ENCODE results near the gene ELMO2. TPM values are rescaled to one million over a fixed set of nuclear protein-coding genes. Genes with fewer than 3 reads are reported as not detected.

ELMO2 gene
- total RNA-seq, 1 donor: 48.4 TPM

GRCh38 chr20:46354207-46354555, 52.2 kb downstream of the ELMO2 start:
- no peak for DNase-seq (ENCODE audit: low read depth)
- no peak overlapping the region for H3K4me3 ChIP-seq (ENCODE audit: low read depth, low read length)

DNA sequence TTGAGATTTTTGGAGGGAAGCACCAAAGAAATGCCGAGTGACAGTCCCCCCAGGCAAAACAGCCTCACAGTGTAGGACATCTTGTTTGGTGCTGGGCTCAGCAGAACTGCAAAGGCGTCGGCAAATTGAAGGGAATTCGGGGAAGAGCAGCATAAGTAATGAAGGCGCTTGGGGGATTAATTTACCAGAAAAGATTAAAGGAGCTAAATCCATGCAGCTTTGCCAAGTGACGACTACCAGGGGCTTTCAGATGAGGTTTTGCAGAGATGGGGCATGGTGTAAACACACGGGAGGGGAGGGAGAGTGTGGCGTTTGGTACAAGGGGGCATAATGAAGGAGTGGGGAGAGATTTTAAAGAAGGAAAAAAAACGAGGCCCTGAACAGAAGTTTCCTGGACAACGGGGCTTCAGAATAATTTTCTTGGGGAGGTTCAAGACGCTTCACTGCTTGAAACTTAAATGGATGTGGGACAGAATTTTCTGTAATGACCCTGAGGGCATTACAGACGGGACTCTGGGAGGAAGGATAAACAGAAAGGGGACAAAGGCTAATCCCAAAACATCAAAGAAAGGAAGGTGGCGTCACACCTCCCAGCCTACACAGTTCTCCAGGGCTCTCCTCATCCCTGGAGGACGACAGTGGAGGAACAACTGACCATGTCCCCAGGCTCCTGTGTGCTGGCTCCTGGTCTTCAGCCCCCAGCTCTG, 52.8 kb downstream of the ELMO2 start:
- no peak for TF ChIP-seq CTCF (IDR thresholded peaks at IDR 0.05; ENCODE audit: insufficient read depth, low read depth, low read length)
- no peak overlapping the region for H3K4me3 ChIP-seq (ENCODE audit: low read depth, low read length)
- no peak for DNase-seq (ENCODE audit: low read depth)

More at GRCh38 chr20:46354207-46354555, 52.2 kb downstream of the ELMO2 start:
- TF ChIP-seq CTCF (IDR thresholded peaks at IDR 0.05; ENCODE audit: insufficient read depth, low read depth, low read length): no peak

DNA sequence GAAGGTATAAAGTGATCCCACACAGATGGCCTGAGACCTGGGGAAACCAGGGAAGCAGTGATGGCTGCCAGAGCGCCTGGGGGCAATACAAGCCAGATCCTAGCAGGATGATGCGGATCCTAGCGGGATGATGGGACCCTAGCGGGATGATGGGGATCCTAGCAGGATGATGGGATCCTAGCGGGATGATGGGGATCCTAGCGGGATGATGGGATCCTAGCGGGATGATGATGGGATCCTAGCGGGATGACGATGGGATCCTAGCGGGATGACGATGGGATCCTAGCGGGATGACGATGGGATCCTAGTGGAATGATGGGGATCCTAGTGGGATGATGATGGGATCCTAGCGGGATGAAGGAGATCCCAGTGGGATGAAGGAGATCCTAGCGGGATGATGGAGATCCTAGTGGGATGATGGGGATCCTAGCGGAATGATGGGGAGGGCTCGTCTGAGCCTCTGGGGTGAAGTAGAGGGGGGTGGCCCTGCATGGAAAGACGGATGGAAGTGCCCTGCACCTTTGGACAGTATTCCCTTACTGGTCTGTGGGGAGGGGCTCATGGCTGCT, 54.0 kb downstream of the ELMO2 start:
- H3K4me3 ChIP-seq (ENCODE audit: low read depth, low read length): no peak overlapping the region
- no peak for DNase-seq (ENCODE audit: low read depth)
- no peak for TF ChIP-seq CTCF (IDR thresholded peaks at IDR 0.05; ENCODE audit: insufficient read depth, low read depth, low read length)

DNA sequence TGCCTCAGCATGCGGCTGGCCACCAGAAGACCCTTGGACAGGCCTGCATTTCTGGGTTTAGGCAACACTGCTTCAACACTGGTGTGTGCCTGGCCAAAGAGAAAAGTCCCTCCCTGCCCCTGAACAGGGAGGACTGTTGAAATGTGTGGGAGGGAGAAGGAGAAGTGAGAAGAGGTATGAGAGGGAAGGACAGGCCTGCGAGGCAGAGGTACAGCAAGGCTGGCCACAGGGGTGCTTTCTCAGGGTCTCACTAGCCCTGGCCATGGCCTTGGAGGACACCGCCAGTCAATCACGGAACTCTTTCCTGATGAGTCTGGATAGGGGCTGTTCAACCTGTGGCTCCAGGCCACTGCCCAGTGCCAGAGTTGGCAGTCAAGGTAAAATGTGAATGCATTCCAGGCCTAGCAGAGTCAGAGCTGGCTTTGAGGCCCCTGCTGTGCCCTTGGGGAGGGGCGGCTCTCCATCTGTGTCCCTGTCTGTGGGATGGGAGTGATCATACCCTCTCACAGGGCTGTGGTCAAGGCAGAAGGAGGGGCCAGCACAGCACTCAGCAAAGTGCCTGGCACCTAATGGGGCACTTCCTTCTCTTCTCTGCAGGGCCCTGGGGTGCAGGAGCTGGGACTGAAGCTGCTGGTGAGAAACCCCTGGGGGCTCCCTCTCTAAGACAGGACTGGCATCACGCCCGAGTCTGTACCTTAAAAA, 54.9 kb downstream of the ELMO2 start:
- no peak overlapping the region for H3K4me3 ChIP-seq (ENCODE audit: low read depth, low read length)
- no peak for DNase-seq (ENCODE audit: low read depth)
- no peak for TF ChIP-seq CTCF (IDR thresholded peaks at IDR 0.05; ENCODE audit: insufficient read depth, low read depth, low read length)

GRCh38 chr20:46350986-46351267, 55.5 kb downstream of the ELMO2 start:
- TF ChIP-seq CTCF (IDR thresholded peaks at IDR 0.05; ENCODE audit: insufficient read depth, low read depth, low read length): no peak
- no peak for DNase-seq (ENCODE audit: low read depth)
- H3K4me3 ChIP-seq (ENCODE audit: low read depth, low read length): no peak overlapping the region

GRCh38 chr20:46350201-46350985, 56.0 kb downstream of the ELMO2 start:
- TF ChIP-seq CTCF (IDR thresholded peaks at IDR 0.05; ENCODE audit: insufficient read depth, low read depth, low read length): no peak
- no peak overlapping the region for H3K4me3 ChIP-seq (ENCODE audit: low read depth, low read length)
- DNase-seq (ENCODE audit: low read depth): peak; percentile 93
